Measurements from ENCODE around the gene AKR1C1.
"Not testable (repeated sequence)": the region's sequence is repeated elsewhere in the genome, so short reads cannot be mapped to it uniquely, and the experiment has no call there.

AKR1C1 gene

DNA sequence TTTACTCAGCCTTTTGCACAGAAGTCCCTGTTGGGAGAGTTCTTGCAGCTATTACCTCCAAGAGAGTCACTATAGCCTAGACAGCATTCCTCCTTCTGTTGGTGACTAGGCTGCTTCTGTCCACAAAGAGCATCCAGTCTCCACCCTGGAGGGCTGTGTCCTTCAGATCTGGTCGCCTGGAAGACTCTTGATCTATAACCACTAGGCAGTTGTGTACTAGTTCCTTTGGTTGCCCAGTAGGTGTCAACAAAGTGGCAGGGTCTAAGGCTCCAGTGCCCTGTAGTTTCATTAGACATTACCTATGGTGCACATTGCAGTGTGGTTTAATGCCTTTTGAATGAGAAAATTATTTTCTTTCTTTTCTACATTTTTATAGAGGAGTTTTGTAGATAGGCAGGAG lies 51.7 kb downstream of the AKR1C1 start:
- Histone ChIP-seq H3K4me1 (ENCODE audit: insufficient read depth, low read length, severe bottlenecking) (no peaks in the 10 kb centered on the region), H3K9me3 (ENCODE audit: low read length) (no peaks in the 10 kb centered on the region), H3K4me3 (ENCODE audit: low read depth, low read length, poor library complexity, severe bottlenecking) (no peak overlapping the region), H4K20me1 (ENCODE audit: insufficient read depth, low read length) (no peaks in the 10 kb centered on the region), H3K79me2 (ENCODE audit: insufficient read depth, low read length) (no peaks in the 10 kb centered on the region), H3K4me2 (ENCODE audit: low read length) (no peak overlapping the region), H2AFZ (ENCODE audit: low read length) (no peak overlapping the region), H3F3A (ENCODE audit: insufficient read depth, low read length) (no peaks in the 10 kb centered on the region), H3K9ac (ENCODE audit: low read length) (no peak overlapping the region), H3K27me3 (ENCODE audit: insufficient read depth, low read length) (no peaks in the 10 kb centered on the region), H3K9me2 (ENCODE audit: low read depth, low read length) (no peaks in the 10 kb centered on the region), H3K27ac (ENCODE audit: low read depth, low read length, poor library complexity, severe bottlenecking) (no peak overlapping the region), H3K36me3 (ENCODE audit: insufficient read depth, low read length) (no peaks in the 10 kb centered on the region)
- no peak for TF ChIP-seq EZH2 (IDR thresholded peaks at IDR 0.05; ENCODE audit: borderline replicate concordance, low read length)
- TF ChIP-seq, protein P1, sequence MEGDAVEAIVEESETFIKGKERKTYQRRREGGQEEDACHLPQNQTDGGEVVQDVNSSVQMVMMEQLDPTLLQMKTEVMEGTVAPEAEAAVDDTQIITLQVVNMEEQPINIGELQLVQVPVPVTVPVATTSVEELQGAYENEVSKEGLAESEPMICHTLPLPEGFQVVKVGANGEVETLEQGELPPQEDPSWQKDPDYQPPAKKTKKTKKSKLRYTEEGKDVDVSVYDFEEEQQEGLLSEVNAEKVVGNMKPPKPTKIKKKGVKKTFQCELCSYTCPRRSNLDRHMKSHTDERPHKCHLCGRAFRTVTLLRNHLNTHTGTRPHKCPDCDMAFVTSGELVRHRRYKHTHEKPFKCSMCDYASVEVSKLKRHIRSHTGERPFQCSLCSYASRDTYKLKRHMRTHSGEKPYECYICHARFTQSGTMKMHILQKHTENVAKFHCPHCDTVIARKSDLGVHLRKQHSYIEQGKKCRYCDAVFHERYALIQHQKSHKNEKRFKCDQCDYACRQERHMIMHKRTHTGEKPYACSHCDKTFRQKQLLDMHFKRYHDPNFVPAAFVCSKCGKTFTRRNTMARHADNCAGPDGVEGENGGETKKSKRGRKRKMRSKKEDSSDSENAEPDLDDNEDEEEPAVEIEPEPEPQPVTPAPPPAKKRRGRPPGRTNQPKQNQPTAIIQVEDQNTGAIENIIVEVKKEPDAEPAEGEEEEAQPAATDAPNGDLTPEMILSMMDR (IDR thresholded peaks at IDR 0.05; ENCODE audit: low read length): no peak

DNA sequence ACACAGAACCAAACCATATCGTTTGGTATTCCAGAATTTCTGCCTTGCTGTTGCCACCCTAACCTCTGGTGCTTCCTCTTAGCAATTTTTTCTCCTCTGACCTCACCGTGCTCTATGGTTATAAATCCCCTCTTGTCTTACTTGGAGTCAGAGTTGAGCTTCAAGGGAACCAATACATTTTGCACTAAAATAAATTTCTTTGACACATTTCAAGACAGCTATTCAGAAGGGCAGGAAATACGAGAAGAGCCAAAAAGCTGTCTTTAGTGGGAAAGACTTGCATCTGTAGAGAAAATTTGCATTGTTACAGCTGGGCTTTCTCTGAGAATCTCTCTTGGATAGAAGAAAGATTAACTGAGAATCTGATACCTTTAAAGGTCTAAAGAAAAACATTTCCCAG lies 54.9 kb downstream of the AKR1C1 start:
- no peak overlapping the region for H3K9ac ChIP-seq (ENCODE audit: low read length)
- H3K36me3 ChIP-seq (ENCODE audit: insufficient read depth, low read length): no peaks in the 10 kb centered on the region
- H3F3A ChIP-seq (ENCODE audit: insufficient read depth, low read length): no peaks in the 10 kb centered on the region
- no peak overlapping the region for H3K27ac ChIP-seq (ENCODE audit: low read depth, low read length, poor library complexity, severe bottlenecking)
- H4K20me1 ChIP-seq (ENCODE audit: insufficient read depth, low read length): no peaks in the 10 kb centered on the region
- no peak for TF ChIP-seq EZH2 (IDR thresholded peaks at IDR 0.05; ENCODE audit: borderline replicate concordance, low read length)
- TF ChIP-seq, protein P1 (IDR thresholded peaks at IDR 0.05; ENCODE audit: low read length): no peak
- no peak overlapping the region for H3K4me2 ChIP-seq (ENCODE audit: low read length)
- H3K9me3 ChIP-seq (ENCODE audit: low read length): no peaks in the 10 kb centered on the region
- H3K27me3 ChIP-seq (ENCODE audit: insufficient read depth, low read length): no peaks in the 10 kb centered on the region
- H3K4me3 ChIP-seq (ENCODE audit: low read depth, low read length, poor library complexity, severe bottlenecking): no peak overlapping the region
- no peak overlapping the region for H2AFZ ChIP-seq (ENCODE audit: low read length)
- no peaks in the 10 kb centered on the region for H3K4me1 ChIP-seq (ENCODE audit: insufficient read depth, low read length, severe bottlenecking)
- H3K79me2 ChIP-seq (ENCODE audit: insufficient read depth, low read length): no peaks in the 10 kb centered on the region
- no peaks in the 10 kb centered on the region for H3K9me2 ChIP-seq (ENCODE audit: low read depth, low read length)

DNA sequence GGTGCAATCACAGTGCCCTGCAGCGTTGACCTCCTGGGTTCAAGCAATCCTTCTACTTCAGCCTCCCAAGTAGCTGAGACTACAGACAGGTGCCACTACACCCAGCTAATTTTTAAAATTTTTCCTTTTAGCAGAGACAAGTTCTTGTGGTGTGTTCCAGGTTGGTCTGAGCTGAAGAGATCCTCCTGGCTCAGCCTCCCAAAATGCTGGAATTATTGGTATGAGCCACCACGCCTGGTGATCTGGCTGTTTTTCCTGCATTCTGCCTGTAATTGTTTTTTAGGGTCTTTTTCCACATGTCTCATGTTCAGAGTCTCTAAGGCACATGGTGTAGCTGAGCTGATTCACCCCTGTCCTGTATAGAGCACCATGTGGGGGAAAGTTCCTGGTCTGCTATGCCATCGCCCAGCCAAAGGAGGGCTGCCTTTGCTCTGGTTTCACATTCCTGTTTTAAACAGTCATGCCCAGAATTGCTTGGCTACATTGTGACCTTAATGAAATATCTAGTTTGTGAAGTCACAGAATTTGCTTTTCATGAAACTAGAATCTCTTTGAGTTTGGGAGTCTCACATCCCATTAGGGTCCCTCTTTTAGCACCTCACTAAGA lies 55.6 kb downstream of the AKR1C1 start:
- not testable (repeated sequence) for H3K9me3 ChIP-seq (ENCODE audit: low read length); H3K9me2 ChIP-seq (ENCODE audit: low read depth, low read length); H3K36me3 ChIP-seq (ENCODE audit: insufficient read depth, low read length); H3K4me2 ChIP-seq (ENCODE audit: low read length); H3K27me3 ChIP-seq (ENCODE audit: insufficient read depth, low read length); H3K79me2 ChIP-seq (ENCODE audit: insufficient read depth, low read length); H3F3A ChIP-seq (ENCODE audit: insufficient read depth, low read length); H3K27ac ChIP-seq (ENCODE audit: low read depth, low read length, poor library complexity, severe bottlenecking); H3K9ac ChIP-seq (ENCODE audit: low read length); H4K20me1 ChIP-seq (ENCODE audit: insufficient read depth, low read length); H3K4me1 ChIP-seq (ENCODE audit: insufficient read depth, low read length, severe bottlenecking); H2AFZ ChIP-seq (ENCODE audit: low read length); H3K4me3 ChIP-seq (ENCODE audit: low read depth, low read length, poor library complexity, severe bottlenecking)

DNA sequence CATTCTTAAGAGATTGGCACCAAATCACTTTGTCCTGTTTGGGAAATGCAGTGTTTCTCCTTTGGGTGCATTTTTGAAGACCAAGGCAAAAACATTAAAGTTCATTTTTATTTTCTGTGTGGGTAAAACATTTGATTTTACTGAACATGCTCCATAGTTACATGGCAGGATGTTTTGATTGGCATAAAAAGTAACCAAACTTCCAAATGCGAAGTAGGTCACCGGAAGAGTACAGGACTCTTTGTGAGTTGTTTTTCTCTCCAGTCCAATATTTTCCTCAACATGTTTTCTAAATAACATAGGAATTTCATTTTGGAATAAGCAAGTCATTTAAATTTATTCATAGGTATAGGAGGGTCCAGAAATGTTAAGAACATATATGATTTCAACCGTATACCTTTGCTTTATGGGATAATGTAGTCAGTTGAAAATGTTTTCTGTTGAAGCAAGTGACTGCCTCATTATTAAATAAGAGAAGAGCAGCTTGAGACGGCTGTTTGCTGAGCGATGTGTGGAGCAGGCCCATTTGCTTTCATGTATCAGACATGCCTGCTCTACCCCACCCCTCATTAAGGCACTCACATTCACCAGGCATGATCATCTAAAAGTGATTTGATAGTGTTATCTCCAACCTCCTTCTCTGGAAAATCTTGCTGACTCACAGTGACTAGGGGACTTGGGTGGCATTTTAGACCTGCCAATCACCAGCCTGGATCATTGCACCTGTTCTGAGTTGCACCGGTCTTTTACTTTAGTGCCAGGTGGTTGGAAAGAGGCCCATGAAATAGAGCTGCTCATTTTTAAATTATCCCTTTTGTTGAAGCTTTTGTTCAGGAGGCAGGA lies 56.8 kb downstream of the AKR1C1 start:
- not testable (repeated sequence) for H3K9ac ChIP-seq (ENCODE audit: low read length); H3K9me2 ChIP-seq (ENCODE audit: low read depth, low read length); H3K36me3 ChIP-seq (ENCODE audit: insufficient read depth, low read length); H3K79me2 ChIP-seq (ENCODE audit: insufficient read depth, low read length); H3K27me3 ChIP-seq (ENCODE audit: insufficient read depth, low read length); H3K4me3 ChIP-seq (ENCODE audit: low read depth, low read length, poor library complexity, severe bottlenecking); H4K20me1 ChIP-seq (ENCODE audit: insufficient read depth, low read length); H3K4me2 ChIP-seq (ENCODE audit: low read length); H3K9me3 ChIP-seq (ENCODE audit: low read length); H3F3A ChIP-seq (ENCODE audit: insufficient read depth, low read length); H2AFZ ChIP-seq (ENCODE audit: low read length); H3K4me1 ChIP-seq (ENCODE audit: insufficient read depth, low read length, severe bottlenecking); H3K27ac ChIP-seq (ENCODE audit: low read depth, low read length, poor library complexity, severe bottlenecking)

DNA sequence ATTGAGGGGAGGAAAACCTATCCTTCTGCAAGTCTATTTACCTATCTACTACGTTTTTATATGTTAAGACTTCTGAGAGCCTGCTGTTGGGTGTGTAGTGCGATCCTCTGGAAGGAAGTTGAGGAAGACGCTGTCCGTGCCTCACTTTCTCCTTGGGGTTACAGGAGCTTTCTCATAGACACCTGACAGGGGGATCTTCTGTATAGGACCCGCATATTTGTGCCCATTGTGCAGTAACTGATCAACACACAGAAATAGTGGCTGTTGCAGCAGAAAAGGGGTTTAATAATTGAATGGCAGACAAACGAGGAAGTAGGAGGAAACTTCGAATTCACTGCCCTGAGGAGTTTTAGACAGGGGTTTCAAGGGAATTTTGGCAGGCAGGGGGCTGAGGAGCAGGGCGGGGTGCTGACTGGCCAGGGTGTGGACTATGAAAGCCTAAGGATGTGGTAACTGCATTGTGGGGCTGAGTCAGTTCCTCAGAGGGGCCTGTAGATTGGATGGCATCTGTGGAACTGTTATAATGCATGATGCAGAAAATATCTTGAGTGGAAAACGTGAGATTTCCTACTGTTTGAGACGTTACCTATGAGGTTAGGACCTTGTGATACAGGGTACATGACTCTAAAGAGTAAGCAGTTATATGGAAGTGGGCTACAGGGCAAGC lies 58.5 kb downstream of the AKR1C1 start:
- H3K36me3 ChIP-seq (ENCODE audit: insufficient read depth, low read length); H3K27me3 ChIP-seq (ENCODE audit: insufficient read depth, low read length); H2AFZ ChIP-seq (ENCODE audit: low read length); H3K4me3 ChIP-seq (ENCODE audit: low read depth, low read length, poor library complexity, severe bottlenecking); H3K4me2 ChIP-seq (ENCODE audit: low read length); H3F3A ChIP-seq (ENCODE audit: insufficient read depth, low read length); H3K27ac ChIP-seq (ENCODE audit: low read depth, low read length, poor library complexity, severe bottlenecking); H3K79me2 ChIP-seq (ENCODE audit: insufficient read depth, low read length); H3K9me2 ChIP-seq (ENCODE audit: low read depth, low read length); H3K9me3 ChIP-seq (ENCODE audit: low read length); H3K9ac ChIP-seq (ENCODE audit: low read length); H4K20me1 ChIP-seq (ENCODE audit: insufficient read depth, low read length); H3K4me1 ChIP-seq (ENCODE audit: insufficient read depth, low read length, severe bottlenecking): not testable (repeated sequence)

Measured in OCI-LY1 (cell line).